NCI-H526 (cell line): ENCODE measurements around the gene ZBTB11.
"Not testable (repeated sequence)": the region's sequence is repeated elsewhere in the genome, so short reads cannot be mapped to it uniquely, and the experiment has no call there.

Source experiments
- DNase-seq, 2 experiments: peaks; one replicate each; lab custom pipeline; 2025; lab: John Stamatoyannopoulos, UW

Gene ZBTB11, protein sequence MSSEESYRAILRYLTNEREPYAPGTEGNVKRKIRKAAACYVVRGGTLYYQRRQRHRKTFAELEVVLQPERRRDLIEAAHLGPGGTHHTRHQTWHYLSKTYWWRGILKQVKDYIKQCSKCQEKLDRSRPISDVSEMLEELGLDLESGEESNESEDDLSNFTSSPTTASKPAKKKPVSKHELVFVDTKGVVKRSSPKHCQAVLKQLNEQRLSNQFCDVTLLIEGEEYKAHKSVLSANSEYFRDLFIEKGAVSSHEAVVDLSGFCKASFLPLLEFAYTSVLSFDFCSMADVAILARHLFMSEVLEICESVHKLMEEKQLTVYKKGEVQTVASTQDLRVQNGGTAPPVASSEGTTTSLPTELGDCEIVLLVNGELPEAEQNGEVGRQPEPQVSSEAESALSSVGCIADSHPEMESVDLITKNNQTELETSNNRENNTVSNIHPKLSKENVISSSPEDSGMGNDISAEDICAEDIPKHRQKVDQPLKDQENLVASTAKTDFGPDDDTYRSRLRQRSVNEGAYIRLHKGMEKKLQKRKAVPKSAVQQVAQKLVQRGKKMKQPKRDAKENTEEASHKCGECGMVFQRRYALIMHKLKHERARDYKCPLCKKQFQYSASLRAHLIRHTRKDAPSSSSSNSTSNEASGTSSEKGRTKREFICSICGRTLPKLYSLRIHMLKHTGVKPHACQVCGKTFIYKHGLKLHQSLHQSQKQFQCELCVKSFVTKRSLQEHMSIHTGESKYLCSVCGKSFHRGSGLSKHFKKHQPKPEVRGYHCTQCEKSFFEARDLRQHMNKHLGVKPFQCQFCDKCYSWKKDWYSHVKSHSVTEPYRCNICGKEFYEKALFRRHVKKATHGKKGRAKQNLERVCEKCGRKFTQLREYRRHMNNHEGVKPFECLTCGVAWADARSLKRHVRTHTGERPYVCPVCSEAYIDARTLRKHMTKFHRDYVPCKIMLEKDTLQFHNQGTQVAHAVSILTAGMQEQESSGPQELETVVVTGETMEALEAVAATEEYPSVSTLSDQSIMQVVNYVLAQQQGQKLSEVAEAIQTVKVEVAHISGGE

GRCh38 chr3:101676765-101677435 is at the start of gene ZBTB11:
ZBTB11 (minus strand) TSS chr3:101677132; CDS start chr3:101676914, 218 bp downstream.
- no peak for DNase-seq

DNA sequence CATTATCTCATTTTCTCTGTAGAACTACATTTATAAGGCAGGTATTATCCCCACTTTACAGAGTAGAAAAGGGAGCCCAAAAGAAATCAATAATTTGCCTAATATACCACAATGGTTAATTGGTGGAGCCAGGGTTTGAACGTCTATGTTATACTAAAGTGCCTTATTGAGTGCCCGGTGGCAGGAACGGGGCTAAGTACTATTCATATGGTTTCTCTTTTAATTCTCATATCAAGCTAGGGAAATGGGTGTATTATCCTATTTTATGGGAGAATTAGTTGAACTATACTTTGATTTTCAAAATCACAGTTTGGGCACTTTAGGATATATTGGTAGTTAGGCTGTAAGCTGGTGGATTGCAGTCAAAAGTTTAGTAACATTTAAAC is 49.0 kb upstream of the ZBTB11 start:
- DNase-seq: no peak

- DNase-seq: peak; percentile 6 to 42
Measured at GRCh38 chr3:101725194-101725889, 48.4 kb upstream of the ZBTB11 start.

- DNase-seq: peak; percentile 92 to 97
Measured at GRCh38 chr3:101724329-101725193, 47.6 kb upstream of the ZBTB11 start, which contains the start of gene CEP97. CEP97 (plus strand) TSS chr3:101724614; CDS start chr3:101724677, 63 bp downstream.

GRCh38 chr3:101722394-101723173 is 45.7 kb upstream of the ZBTB11 start:
- no peak for DNase-seq

DNA sequence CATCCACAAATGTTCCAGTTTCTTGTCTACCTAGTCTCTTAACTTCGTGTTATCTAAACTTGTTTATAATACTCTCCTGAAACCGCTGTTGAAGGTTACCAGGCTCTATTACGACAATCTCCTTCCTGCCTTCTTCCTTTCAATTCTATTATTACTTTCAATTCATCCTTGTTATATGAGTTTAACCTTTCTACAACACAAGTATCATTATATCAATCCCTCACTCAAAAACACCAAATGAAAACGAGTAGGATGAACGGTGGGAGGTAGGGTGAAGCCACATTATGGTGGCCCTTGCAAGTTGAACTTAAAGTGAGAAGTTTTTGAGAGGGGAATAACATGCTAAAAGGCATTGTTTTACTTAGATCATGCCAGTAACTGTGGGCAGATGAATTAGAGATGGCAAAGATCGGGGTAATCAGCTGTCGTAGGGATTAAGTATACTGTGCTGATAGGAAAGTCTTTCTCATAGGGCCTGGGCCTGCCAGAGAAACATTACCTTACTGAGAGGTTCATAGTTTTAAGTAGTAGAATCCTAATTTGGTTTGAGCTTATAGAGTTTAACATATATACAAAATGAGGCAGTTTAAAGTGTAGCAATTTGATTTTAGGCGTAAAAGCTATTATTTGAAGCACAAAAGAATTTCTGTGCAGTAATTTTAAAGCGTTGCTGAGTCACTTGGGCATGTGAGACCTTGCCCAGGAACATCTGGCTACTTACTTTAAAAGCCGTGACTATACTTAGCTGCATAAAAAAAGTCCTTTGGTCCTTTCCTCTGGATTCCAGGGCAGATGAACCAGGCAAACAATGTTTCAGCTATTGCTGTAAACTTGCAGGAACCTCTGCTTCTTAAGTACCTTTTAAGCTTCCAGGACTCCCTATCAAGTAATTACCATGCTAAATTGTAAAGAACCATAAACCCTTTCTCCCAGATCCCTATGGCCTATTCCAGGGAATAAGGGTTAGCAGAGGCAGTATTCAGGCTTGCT is 44.2 kb upstream of the ZBTB11 start:
- DNase-seq: no peak

DNA sequence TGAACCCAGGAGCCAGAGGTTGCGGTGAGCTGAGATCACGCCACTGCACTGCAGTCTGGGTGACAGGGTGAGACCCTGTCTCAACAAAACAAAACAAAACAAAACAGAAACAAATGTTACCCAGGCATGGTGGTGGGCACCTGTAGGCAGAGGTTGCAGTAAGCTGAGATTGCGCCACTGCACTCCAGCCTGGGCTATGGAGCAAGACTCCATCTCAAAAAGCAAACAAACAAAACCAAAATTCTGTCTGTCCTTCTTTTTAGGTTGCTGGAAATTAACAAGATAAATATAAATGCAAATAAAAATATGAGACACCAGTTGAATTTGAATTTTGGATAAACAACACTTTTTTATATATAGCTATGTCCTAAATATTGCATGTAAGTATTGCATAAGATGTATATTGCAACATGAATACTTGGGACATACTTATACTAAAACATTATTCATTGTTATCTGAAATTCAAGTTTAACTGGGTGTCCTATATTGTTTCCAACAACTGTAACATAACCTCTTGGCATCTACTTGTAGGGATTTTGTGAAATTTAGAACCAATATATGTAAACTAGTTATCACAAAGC is 42.8 kb upstream of the ZBTB11 start:
- no peak for DNase-seq

- no peak for DNase-seq
Measured at GRCh38 chr3:101718455-101718854, 41.5 kb upstream of the ZBTB11 start.

DNA sequence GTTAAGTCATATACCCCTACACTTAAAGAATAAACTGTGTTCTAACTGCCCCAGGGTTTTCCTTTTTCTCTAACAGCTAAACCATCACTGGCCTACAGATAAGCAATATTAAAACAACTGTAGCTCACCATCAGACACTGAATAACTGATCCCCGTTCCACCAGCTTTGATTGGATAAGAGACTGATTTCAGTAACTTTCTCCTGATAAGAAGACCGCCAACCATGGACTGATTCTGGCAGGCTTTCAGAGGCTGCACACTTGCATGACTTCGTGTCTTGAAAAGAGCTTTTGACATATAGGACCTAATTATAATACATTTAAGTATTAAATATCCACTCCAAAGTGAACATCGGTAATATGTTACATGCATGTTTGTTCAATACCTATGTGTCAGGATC is 32.2 kb upstream of the ZBTB11 start:
- DNase-seq: no peak

- not testable (repeated sequence) for DNase-seq
Measured at GRCh38 chr3:101704639-101705038, 27.7 kb upstream of the ZBTB11 start.

- DNase-seq: no peak
Measured at GRCh38 chr3:101703169-101703568, 26.2 kb upstream of the ZBTB11 start.

GRCh38 chr3:101702726-101703125 is 25.8 kb upstream of the ZBTB11 start:
- DNase-seq: no peak

GRCh38 chr3:101701696-101702634 is 25.0 kb upstream of the ZBTB11 start:
- no peak for DNase-seq

DNA sequence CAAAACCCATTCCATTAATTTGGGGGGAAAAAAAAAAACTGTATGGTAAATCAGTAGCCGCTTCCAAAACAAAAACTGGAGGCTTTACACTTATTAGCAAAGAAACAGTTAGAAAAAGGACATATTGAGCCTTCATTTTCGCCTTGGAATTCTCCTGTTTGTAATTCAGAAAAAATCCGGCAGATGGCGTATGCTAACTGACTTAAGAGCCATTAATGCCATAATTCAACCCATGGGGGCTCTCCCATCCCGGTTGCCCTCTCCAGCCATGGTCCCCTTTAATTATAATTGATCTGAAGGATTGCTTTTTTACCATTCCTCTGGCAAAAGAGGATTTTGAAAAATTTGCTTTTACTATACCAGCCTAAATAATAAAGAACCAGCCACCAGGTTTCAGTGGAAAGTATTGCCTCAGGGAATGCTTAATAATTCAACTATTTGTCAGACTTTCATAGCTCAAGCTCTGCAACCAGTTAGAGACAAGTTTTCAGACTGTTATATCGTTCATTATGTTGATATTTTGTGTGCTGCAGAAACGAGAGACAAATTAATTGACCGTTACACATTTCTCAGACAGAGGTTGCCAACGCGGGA is 18.9 kb upstream of the ZBTB11 start:
- no peak for DNase-seq

DNA sequence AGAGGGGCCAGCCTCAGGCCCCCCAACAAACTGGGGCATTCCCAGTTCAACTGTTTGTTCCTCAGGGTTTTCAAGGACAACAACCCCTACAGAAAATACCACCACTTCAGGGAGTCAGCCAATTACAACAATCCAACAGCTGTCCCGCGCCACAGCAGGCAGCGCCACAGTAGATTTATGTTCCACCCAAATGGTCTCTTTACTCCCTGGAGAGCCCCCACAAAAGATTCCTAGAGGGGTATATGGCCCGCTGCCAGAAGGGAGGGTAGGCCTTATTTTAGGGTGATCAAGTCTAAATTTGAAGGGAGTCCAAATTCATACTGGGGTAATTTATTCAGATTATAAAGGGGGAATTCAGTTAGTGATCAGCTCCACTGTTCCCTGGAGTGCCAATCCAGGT is 17.9 kb upstream of the ZBTB11 start:
- not testable (repeated sequence) for DNase-seq

DNA sequence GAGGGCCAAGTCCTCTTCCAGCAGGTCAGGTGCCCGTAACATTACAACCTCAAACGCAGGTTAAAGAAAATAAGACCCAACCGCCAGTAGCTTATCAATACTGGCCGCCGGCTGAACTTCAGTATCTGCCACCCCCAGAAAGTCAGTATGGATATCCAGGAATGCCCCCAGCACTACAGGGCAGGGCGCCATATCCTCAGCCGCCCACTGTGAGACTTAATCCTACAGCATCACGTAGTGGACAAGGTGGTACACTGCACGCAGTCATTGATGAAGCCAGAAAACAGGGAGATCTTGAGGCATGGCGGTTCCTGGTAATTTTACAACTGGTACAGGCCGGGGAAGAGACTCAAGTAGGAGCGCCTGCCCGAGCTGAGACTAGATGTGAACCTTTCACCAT is 16.6 kb upstream of the ZBTB11 start:
- not testable (repeated sequence) for DNase-seq
